Thyroid gland (tissue), 4 donors: ENCODE measurements around the gene H2BK1.

ENCODE experiments used
- POLR2A ChIP-seq, 2 donors: fragments of 450-650 bp; IDR thresholded peaks; one replicate each; pipeline ENCODE4 v1.6.1; 2017; ENCODE audit warnings: antibody characterized with exemption in 2 of 2, mild to moderate bottlenecking in 2 of 2, moderate library complexity in 1 of 2
- TF ChIP-seq, protein P1 (sequence below), 6 experiments: fragments of 200-600 bp in 3 of 6; fragments of 450-650 bp in 3 of 6; sonication (generic) in 3 of 6; IDR thresholded peaks; one replicate each; pipeline ENCODE4 v1.5.1; 2016 to 2019; ENCODE audit warnings: antibody characterized with exemption in 6 of 6, mild to moderate bottlenecking in 2 of 6, inconsistent platforms in 1 of 6, moderate library complexity in 1 of 6

DNA sequence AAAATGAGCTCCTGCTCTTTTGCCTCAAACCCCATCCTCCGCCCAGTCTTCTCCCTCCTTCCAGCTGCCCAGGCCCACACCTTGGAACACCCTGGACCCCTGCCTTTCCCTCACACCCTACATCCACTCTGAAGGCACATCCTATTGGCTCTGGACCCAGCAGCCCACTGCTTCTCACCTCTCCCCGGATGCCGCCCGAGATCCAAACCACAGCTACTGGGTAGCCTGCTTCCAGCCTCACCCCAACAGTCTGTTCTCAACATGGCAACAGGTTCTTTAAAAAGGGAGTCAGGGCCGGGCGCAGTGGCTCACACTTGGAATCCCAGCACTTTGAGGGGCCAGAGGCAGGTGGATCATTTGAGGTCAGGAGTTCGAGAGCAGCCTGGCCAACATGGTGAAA, 47.7 kb upstream of the H2BK1 start:
- TF ChIP-seq, protein P1, sequence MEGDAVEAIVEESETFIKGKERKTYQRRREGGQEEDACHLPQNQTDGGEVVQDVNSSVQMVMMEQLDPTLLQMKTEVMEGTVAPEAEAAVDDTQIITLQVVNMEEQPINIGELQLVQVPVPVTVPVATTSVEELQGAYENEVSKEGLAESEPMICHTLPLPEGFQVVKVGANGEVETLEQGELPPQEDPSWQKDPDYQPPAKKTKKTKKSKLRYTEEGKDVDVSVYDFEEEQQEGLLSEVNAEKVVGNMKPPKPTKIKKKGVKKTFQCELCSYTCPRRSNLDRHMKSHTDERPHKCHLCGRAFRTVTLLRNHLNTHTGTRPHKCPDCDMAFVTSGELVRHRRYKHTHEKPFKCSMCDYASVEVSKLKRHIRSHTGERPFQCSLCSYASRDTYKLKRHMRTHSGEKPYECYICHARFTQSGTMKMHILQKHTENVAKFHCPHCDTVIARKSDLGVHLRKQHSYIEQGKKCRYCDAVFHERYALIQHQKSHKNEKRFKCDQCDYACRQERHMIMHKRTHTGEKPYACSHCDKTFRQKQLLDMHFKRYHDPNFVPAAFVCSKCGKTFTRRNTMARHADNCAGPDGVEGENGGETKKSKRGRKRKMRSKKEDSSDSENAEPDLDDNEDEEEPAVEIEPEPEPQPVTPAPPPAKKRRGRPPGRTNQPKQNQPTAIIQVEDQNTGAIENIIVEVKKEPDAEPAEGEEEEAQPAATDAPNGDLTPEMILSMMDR (IDR thresholded peaks at IDR 0.05) = no peak
- TF ChIP-seq POLR2A (IDR thresholded peaks at IDR 0.05) = no peak
